OCI-LY3 (cell line): ENCODE data around the gene ECE2.

Source experiments
- H2AFZ ChIP-seq: fragments of 200-600, 300-600 bp; shearing (Covaris generic); 2 replicates; pipeline ENCODE4 v1.6.0; 2014; ENCODE audit warnings: antibody characterized with exemption, low read depth, low read length
- H3K27ac ChIP-seq: fragments of 200-600, 300-600 bp; sonication (generic); 2 replicates; pipeline ENCODE4 v1.5.1; 2014; ENCODE audit warnings: mild to moderate bottlenecking, low read length, moderate library complexity, mixed read lengths
- H3K27me3 ChIP-seq: fragments of 200-600, 300-600 bp; sonication (generic); 2 replicates; pipeline ENCODE4 v1.6.1; 2014; ENCODE audit warnings: low read depth, low read length, mixed read lengths
- H3K36me3 ChIP-seq: fragments of 200-600, 300-600 bp; sonication (generic); replicated peaks from 2 replicates; pipeline ENCODE3; 2014; ENCODE audit warnings: low read depth, low read length, mixed read lengths
- H3K4me1 ChIP-seq: fragments of 300-600, 200-600 bp; sonication (generic); 2 replicates; pipeline ENCODE4 v1.6.1; 2014; ENCODE audit warnings: low read length, mixed read lengths
- H3K4me2 ChIP-seq: fragments of 200-600, 300-600 bp; sonication (generic); 2 replicates; pipeline ENCODE4 v1.6.1; 2014; ENCODE audit warnings: low read length, mixed read lengths
- H3K4me3 ChIP-seq: fragments of 300-600, 200-600 bp; sonication (generic); 2 replicates; pipeline ENCODE4 v1.5.1; 2014; ENCODE audit warnings: antibody characterized with exemption, mild to moderate bottlenecking, low read length, moderate library complexity
- H3K79me2 ChIP-seq: fragments of 300-600, 200-600 bp; shearing (Covaris generic); 2 replicates; pipeline ENCODE4 v1.6.1; 2014; ENCODE audit warnings: mild to moderate bottlenecking, low read length, mixed read lengths
- H3K9ac ChIP-seq: fragments of 300-600, 200-600 bp; shearing (Covaris generic); 2 replicates; pipeline ENCODE4 v1.6.0; 2014; ENCODE audit warnings: mild to moderate bottlenecking, low read length, moderate library complexity
- H3K9me3 ChIP-seq: fragments of 200-600, 300-600 bp; shearing (Covaris generic); 2 replicates; pipeline ENCODE4 v1.6.1; 2014; ENCODE audit warnings: low read length, mixed read lengths; ENCODE audit not compliant: insufficient read depth
- H4K20me1 ChIP-seq: fragments of 200-600, 300-600 bp; sonication (generic); 2 replicates; pipeline ENCODE4 v1.6.1; 2016; ENCODE audit warnings: low read length, mixed read lengths; ENCODE audit not compliant: insufficient read depth
- CTCF ChIP-seq: fragments of 200-600, 300-600 bp; sonication (generic); IDR thresholded peaks from 2 replicates; pipeline ENCODE4 v1.5.1; 2014; ENCODE audit warnings: antibody characterized with exemption, low read length, low read depth
- EZH2phosphoT487 ChIP-seq: fragments of 200-600 bp; shearing (Covaris generic); IDR thresholded peaks from 2 replicates; pipeline ENCODE4 v1.6.1; 2018; ENCODE audit warnings: antibody characterized with exemption, mixed run types, low read depth

The ECE2 gene

GRCh38 chr3:184335661-184336546, 60.1 kb downstream of the ECE2 start:
- no peaks in the 10 kb centered on the region for H3K27me3 ChIP-seq
- peak overlapping the region; percentile 20; the same call in 1 of the 2 replicates for H3K27ac ChIP-seq
- peaks cover 40% of the 10 kb centered on the region for H4K20me1 ChIP-seq
- H3K79me2 ChIP-seq: no peaks in the 10 kb centered on the region
- no peak overlapping the region for H2AFZ ChIP-seq
- peak overlapping the region; percentile 80 for H3K4me3 ChIP-seq
- H3K4me2 ChIP-seq: peak overlapping the region; percentile 55
- TF ChIP-seq CTCF (no peak), EZH2phosphoT487 (no peak)
- H3K4me1 ChIP-seq: peaks cover 4% of the 10 kb centered on the region; the same call in 1 of the 2 replicates
- H3K36me3 ChIP-seq: peaks cover 53% of the 10 kb centered on the region
- H3K9ac ChIP-seq: peak overlapping the region; percentile 47
- H3K9me3 ChIP-seq: no peaks in the 10 kb centered on the region

GRCh38 chr3:184336547-184337398, 61.0 kb downstream of the ECE2 start:
- Histone ChIP-seq H3K4me2 (peak overlapping the region; percentile 55), H4K20me1 (peaks cover 36% of the 10 kb centered on the region), H3K4me1 (peaks cover 4% of the 10 kb centered on the region; the same call in 1 of the 2 replicates), H3K79me2 (no peaks in the 10 kb centered on the region), H3K36me3 (peaks cover 45% of the 10 kb centered on the region), H3K9ac (0 out of 2 replicates have a peak overlapping the region, but pooled peaks have one; percentile 47), H3K27ac (no peak overlapping the region), H3K9me3 (no peaks in the 10 kb centered on the region), H2AFZ (no peak overlapping the region), H3K27me3 (no peaks in the 10 kb centered on the region), H3K4me3 (peak overlapping the region; percentile 80)
- TF ChIP-seq EZH2phosphoT487: no peak
- TF ChIP-seq CTCF: no peak

GRCh38 chr3:184337399-184337714, 61.5 kb downstream of the ECE2 start, which contains the start of gene FAM131A:
TSS of gene FAM131A (plus strand) at chr3:184337600. CDS start at chr3:184337631, 31 bp downstream.
- Histone ChIP-seq H2AFZ (no peak within 1 kb of the TSS), H3K36me3 (peaks cover 39% of the 10 kb centered on the region), H3K9me3 (no peaks in the 10 kb centered on the region), H3K79me2 (no peaks in the 10 kb centered on the region), H3K4me2 (peak within 1 kb of the TSS; percentile 55), H3K9ac (0 out of 2 replicates have a peak within 1 kb of the TSS, but pooled peaks have one; percentile 47), H3K27ac (no peak within 1 kb of the TSS), H3K27me3 (no peaks in the 10 kb centered on the region), H4K20me1 (peaks cover 32% of the 10 kb centered on the region), H3K4me1 (peaks cover 4% of the 10 kb centered on the region; the same call in 1 of the 2 replicates), H3K4me3 (peak within 1 kb of the TSS; percentile 80)
- TF ChIP-seq EZH2phosphoT487 (no peak), CTCF (no peak)

- no peaks in the 10 kb centered on the region for H3K9me3 ChIP-seq
- H3K79me2 ChIP-seq: no peaks in the 10 kb centered on the region
- H3K4me2 ChIP-seq: no peak overlapping the region
- H2AFZ ChIP-seq: no peak overlapping the region
- H3K36me3 ChIP-seq: peaks cover 33% of the 10 kb centered on the region
- H3K9ac ChIP-seq: no peak overlapping the region
- TF ChIP-seq EZH2phosphoT487 (no peak), CTCF (no peak)
- H3K4me3 ChIP-seq: no peak overlapping the region
- no peak overlapping the region for H3K27ac ChIP-seq
- peaks cover 26% of the 10 kb centered on the region for H4K20me1 ChIP-seq
- no peaks in the 10 kb centered on the region for H3K27me3 ChIP-seq
- H3K4me1 ChIP-seq: peaks cover 4% of the 10 kb centered on the region; the same call in 1 of the 2 replicates
Measured at GRCh38 chr3:184337981-184338380, 62.2 kb downstream of the ECE2 start.
